Measurements from ENCODE around the gene ERI3. TPM values are rescaled to one million over a fixed set of nuclear protein-coding genes. Genes with fewer than 3 reads are reported as not detected.

Gene ERI3
- total RNA-seq, 3 donors from 2014 or later, result 35.6 to 42.1 (median 36.4) TPM

DNA sequence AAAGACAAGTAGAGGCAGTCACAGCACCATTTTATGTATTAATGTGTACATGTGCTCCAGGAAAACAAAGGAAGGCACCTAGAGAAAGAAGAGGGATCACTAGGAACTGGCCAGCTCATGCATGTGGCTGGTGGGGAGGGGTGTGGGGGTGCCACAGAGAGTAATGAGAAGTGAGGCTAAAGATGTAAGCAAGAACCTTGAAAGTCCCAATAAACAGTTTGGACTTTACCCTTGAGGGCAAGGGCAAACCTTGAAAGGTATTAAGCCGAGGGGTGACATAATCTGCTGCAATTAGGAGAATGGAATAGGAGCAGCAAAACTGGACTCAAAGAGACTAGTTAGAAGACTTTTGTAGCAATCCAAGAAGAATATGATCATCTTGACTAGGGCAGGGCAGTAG lies 51.5 kb downstream of the ERI3 start:
- intact Hi-C loops (cut with DNase I, micrococcal nuclease), result no loop called here
- Histone ChIP-seq H3K4me3 (no peak overlapping the region), H3K9me3 (no peaks in the 10 kb centered on the region), H3K4me1 (ENCODE audit: low read depth) (no peaks in the 10 kb centered on the region), H3K36me3 (ENCODE audit: low read depth) (no peaks in the 10 kb centered on the region)
- DNase-seq, result no peak
- ATAC-seq, result no peak
- TF ChIP-seq, protein P1, sequence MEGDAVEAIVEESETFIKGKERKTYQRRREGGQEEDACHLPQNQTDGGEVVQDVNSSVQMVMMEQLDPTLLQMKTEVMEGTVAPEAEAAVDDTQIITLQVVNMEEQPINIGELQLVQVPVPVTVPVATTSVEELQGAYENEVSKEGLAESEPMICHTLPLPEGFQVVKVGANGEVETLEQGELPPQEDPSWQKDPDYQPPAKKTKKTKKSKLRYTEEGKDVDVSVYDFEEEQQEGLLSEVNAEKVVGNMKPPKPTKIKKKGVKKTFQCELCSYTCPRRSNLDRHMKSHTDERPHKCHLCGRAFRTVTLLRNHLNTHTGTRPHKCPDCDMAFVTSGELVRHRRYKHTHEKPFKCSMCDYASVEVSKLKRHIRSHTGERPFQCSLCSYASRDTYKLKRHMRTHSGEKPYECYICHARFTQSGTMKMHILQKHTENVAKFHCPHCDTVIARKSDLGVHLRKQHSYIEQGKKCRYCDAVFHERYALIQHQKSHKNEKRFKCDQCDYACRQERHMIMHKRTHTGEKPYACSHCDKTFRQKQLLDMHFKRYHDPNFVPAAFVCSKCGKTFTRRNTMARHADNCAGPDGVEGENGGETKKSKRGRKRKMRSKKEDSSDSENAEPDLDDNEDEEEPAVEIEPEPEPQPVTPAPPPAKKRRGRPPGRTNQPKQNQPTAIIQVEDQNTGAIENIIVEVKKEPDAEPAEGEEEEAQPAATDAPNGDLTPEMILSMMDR (IDR thresholded peaks at IDR 0.05), result no peak

DNA sequence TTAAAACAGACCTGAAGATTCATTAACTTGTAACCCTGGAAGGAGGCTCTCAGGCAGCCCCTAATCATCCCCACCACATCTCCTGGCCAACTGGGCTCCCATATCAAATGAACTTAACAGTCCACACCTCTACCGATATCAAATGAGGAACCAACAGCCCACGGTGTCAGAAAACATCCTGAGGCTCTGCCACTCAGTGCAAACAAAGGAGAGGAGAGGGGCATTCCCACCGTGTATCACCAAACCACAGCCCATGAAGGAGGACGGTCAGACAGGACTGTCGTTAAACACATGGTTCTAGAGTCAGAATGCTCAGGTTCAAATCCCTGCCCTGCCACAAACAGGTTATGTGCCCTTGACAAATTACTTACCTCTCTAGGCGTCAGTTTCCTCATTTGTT lies 52.5 kb downstream of the ERI3 start:
- H3K36me3 ChIP-seq (ENCODE audit: low read depth), result no peaks in the 10 kb centered on the region
- H3K4me3 ChIP-seq, result no peak overlapping the region

DNA sequence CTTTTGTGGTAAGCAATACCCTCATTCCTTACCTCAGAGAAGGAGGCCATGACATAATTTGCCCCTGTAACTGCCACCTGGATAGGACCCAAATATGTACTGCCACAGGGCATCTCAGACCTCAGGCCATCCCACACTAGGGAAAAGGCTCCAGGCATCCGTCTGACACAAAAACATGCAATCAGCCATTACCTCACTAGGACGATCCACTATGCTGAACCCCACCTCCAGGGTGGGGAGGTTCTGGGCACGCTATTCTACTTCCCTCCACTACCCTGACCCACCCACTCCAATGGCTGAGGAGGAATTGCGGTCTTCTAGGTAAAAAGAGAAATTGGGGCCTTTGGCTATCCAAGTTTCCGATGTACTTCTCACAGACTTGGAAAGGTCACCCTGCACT lies 53.6 kb downstream of the ERI3 start:
- no peaks in the 10 kb centered on the region for H3K9me3 ChIP-seq
- ATAC-seq (no peak), DNase-seq (no peak)
- intact Hi-C loops (cut with DNase I, micrococcal nuclease), result no loop called here
- no peaks in the 10 kb centered on the region for H3K36me3 ChIP-seq (ENCODE audit: low read depth)
- TF ChIP-seq, protein P1 (IDR thresholded peaks at IDR 0.05), result no peak
- no peak overlapping the region for H3K4me3 ChIP-seq
- no peaks in the 10 kb centered on the region for H3K4me1 ChIP-seq (ENCODE audit: low read depth)

More for the DNA sequence above, 52.5 kb downstream of the ERI3 start:
- intact Hi-C loops (cut with DNase I, micrococcal nuclease), result no loop called here
- no peak for DNase-seq
- Histone ChIP-seq H3K9me3 (no peaks in the 10 kb centered on the region), H3K4me1 (ENCODE audit: low read depth) (no peaks in the 10 kb centered on the region)
- ATAC-seq, result no peak
- TF ChIP-seq, protein P1 (IDR thresholded peaks at IDR 0.05), result no peak

DNA sequence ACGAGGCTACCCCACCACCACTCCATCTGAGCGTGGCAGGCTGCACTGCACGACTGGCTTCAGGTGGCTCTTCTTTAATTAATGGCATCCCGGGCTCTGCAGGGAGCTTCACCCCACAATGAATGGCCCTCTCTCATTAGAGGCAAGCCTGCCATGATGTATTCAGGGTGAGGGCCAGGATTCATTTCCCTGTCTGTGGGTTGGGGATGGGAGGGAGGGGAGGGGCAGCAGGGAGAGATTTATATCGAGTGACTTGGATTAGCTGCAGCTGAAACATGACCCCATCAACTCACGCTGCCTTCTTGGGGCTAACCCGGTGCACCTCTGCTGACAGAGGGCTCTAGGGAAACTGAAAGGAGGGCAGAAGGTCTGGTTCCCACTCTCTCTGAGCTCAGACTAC lies 54.2 kb downstream of the ERI3 start:
- ATAC-seq, result no peak
- intact Hi-C loops (cut with DNase I, micrococcal nuclease), result no loop called here
- Histone ChIP-seq H3K9me3 (no peaks in the 10 kb centered on the region), H3K4me3 (no peak overlapping the region), H3K4me1 (ENCODE audit: low read depth) (no peaks in the 10 kb centered on the region), H3K36me3 (ENCODE audit: low read depth) (no peaks in the 10 kb centered on the region)
- no peak for DNase-seq
- TF ChIP-seq, protein P1 (IDR thresholded peaks at IDR 0.05), result no peak

GRCh38 chr1:44297695-44298400 lies 57.2 kb downstream of the ERI3 start:
- H3K4me3 ChIP-seq, result no peak overlapping the region
- H3K9me3 ChIP-seq, result no peaks in the 10 kb centered on the region
- TF ChIP-seq, protein P1 (IDR thresholded peaks at IDR 0.05), result no peak
- H3K4me1 ChIP-seq (ENCODE audit: low read depth), result peaks cover 15% of the 10 kb centered on the region
- intact Hi-C loops (cut with DNase I, micrococcal nuclease), result loop anchor here in 1 of 2 donors (10.0 kb wide), 1 partner anchor 83 kb away; the partner anchor contains the start of gene DMAP1
- DNase-seq, result no peak
- H3K36me3 ChIP-seq (ENCODE audit: low read depth), result no peaks in the 10 kb centered on the region
- no peak for ATAC-seq

Data from mucosa of descending colon (tissue), 3 donors.